ENCODE data around the gene GAPDHS.

DNA sequence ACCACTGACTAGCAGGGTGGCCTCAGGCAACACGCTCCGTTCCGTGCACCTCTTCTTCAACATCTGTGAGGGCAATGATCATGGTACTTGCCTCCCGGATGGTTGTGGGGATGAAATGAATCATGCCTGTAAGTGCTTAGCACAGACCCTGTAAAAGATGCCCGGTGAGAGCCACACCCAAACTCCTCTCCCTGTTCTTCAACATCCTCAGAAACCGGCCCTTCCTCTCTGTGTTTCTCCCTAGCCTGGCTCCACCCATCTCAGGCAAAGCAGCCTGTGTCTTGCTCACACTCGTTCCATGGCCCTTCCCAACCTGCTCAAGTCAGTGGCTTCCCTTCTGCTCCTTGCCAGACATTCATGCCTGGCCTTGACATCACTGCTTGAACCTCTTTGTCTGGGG is 14.0 kb upstream of the GAPDHS start:
- no peak for TF ChIP-seq CTCF (IDR thresholded peaks at IDR 0.05)
- TF ChIP-seq EP300 (IDR thresholded peaks at IDR 0.05), result no peak
- no peak for TF ChIP-seq POLR2A (IDR thresholded peaks at IDR 0.05)
- no peak for TF ChIP-seq POLR2AphosphoS5 (IDR thresholded peaks at IDR 0.05)

All from gastroesophageal sphincter (tissue), 3 donors.